ENCODE measurements around the gene ACOXL. TPM values are rescaled to one million over a fixed set of nuclear protein-coding genes. Genes with fewer than 3 reads are reported as not detected.

The ACOXL gene
- total RNA-seq, 1 donor from 2014 or later: 0.23 TPM

DNA sequence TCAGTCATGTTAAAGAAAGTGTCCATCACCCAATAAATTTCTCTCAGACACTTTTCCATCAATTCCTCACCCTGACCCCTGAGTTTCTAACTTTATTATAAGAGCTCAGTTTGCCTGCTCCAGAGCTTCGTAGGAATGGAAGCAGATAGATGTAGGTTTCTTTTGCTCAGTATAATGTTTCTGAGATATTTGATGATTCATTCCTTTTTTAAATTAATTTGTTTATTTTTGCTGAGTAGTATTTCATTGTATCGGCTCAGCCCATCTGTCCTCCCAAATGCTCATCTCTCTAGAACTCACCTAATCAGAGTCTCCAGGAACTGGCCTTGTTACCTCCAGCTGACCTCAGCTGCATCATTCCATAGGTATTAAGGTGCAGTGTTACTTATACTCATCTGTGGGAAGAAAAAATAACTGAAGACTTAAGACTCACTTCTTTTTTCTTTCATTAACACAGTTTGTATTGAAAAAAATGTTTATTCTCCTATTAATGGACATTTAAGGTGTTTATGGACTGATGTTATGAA is 376.4 kb downstream of the ACOXL start:
- H3K79me2 ChIP-seq (ENCODE audit: insufficient read depth, low read length): no peaks in the 10 kb centered on the region
- peaks cover 14% of the 10 kb centered on the region for H3K27me3 Mint-ChIP-seq (ENCODE audit: low read depth, unreplicated experiment)
- DNase-seq (ENCODE audit: low read depth): no peak

DNA sequence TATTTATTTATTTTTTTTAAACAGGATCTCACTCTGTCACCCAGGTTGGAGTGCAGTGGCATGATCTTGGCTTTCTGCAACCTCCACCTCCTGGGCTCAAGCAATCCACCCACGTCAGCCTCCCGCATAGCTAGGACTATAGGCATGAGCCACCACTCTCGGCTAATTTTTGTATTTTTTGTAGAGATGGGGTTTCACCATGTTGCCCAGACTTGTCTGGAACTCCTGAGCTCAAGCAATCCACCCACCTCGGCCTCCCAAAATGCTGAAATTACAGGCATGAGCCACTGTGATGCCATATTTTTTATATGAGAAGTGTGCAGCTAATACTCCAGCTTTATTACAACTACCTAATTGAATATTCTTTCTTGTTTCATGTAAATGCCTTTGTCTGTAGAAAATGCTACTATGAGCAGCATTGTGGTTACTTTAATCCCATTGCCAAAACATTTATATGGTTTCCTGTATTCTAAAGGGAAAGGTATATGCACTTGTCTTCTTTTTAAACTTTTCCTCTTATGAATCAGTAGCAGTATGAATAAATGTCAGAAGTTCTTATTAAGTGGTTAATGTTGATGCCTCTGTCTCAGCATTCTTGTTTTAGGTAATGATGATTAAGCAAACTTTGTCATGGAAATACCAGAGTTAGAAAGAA is 378.9 kb downstream of the ACOXL start:
- Histone ChIP-seq H3K27ac (ENCODE audit: low read depth, low read length) (no peak overlapping the region), H2AFZ (ENCODE audit: low read depth, low read length) (no peak overlapping the region), H3K36me3 (ENCODE audit: insufficient read depth, low read length) (no peaks in the 10 kb centered on the region), H3K27me3 (ENCODE audit: insufficient read depth, low read length) (peaks cover 30% of the 10 kb centered on the region), H3K79me2 (ENCODE audit: insufficient read depth, low read length) (no peaks in the 10 kb centered on the region), H4K20me1 (ENCODE audit: insufficient read depth, low read length) (no peaks in the 10 kb centered on the region), H3K4me3 (ENCODE audit: insufficient read depth, low read depth, low read length) (no peak overlapping the region), H3K9me3 (ENCODE audit: insufficient read depth, low read depth, low read length) (no peaks in the 10 kb centered on the region), H3K9ac (ENCODE audit: low read length) (no peak overlapping the region), H3K4me1 (ENCODE audit: insufficient read depth, low read length) (no peaks in the 10 kb centered on the region), H3K4me2 (ENCODE audit: low read length) (no peak overlapping the region)
- Mint-ChIP-seq H3K4me3 (ENCODE audit: unreplicated experiment) (no peak overlapping the region), H3K9me3 (ENCODE audit: unreplicated experiment) (no peaks in the 10 kb centered on the region), H3K27me3 (ENCODE audit: low read depth, unreplicated experiment) (peaks cover 21% of the 10 kb centered on the region), H3K36me3 (ENCODE audit: low read depth, unreplicated experiment) (no peaks in the 10 kb centered on the region), H3K27ac (ENCODE audit: unreplicated experiment) (no peak overlapping the region), H3K4me1 (ENCODE audit: low read depth, unreplicated experiment) (peaks cover 6% of the 10 kb centered on the region)
- FAIRE-seq (no peak), DNase-seq (ENCODE audit: low read depth) (no peak)
- no peak for TF ChIP-seq CTCF (IDR thresholded peaks at IDR 0.05; ENCODE audit: insufficient read depth, low read depth, low read length)
- TF ChIP-seq EZH2 (IDR thresholded peaks at IDR 0.05; ENCODE audit: insufficient read depth, low read length): no peak

More for the DNA sequence above, 376.4 kb downstream of the ACOXL start:
- Histone ChIP-seq H3K4me2 (ENCODE audit: low read length) (no peak overlapping the region), H3K4me3 (ENCODE audit: insufficient read depth, low read depth, low read length) (no peak overlapping the region), H3K27ac (ENCODE audit: low read depth, low read length) (no peak overlapping the region), H3K36me3 (ENCODE audit: insufficient read depth, low read length) (no peaks in the 10 kb centered on the region), H3K9ac (ENCODE audit: low read length) (no peak overlapping the region), H3K27me3 (ENCODE audit: insufficient read depth, low read length) (peaks cover 12% of the 10 kb centered on the region), H3K9me3 (ENCODE audit: insufficient read depth, low read depth, low read length) (no peaks in the 10 kb centered on the region), H4K20me1 (ENCODE audit: insufficient read depth, low read length) (no peaks in the 10 kb centered on the region), H2AFZ (ENCODE audit: low read depth, low read length) (no peak overlapping the region), H3K4me1 (ENCODE audit: insufficient read depth, low read length) (no peaks in the 10 kb centered on the region)
- Mint-ChIP-seq H3K36me3 (ENCODE audit: low read depth, unreplicated experiment) (no peaks in the 10 kb centered on the region), H3K9me3 (ENCODE audit: unreplicated experiment) (no peaks in the 10 kb centered on the region), H3K4me1 (ENCODE audit: low read depth, unreplicated experiment) (peaks cover 6% of the 10 kb centered on the region), H3K27ac (ENCODE audit: unreplicated experiment) (no peak overlapping the region), H3K4me3 (ENCODE audit: unreplicated experiment) (no peak overlapping the region)
- FAIRE-seq: no peak
- TF ChIP-seq EZH2 (IDR thresholded peaks at IDR 0.05; ENCODE audit: insufficient read depth, low read length): no peak
- TF ChIP-seq CTCF (IDR thresholded peaks at IDR 0.05; ENCODE audit: insufficient read depth, low read depth, low read length): no peak

GRCh38 chr2:111113838-111114237 is 381.5 kb downstream of the ACOXL start:
- DNase-seq (ENCODE audit: low read depth) (no peak), FAIRE-seq (no peak)
- Histone ChIP-seq H3K36me3 (ENCODE audit: insufficient read depth, low read length) (no peaks in the 10 kb centered on the region), H3K27ac (ENCODE audit: low read depth, low read length) (no peak overlapping the region), H3K4me3 (ENCODE audit: insufficient read depth, low read depth, low read length) (no peak overlapping the region), H3K4me1 (ENCODE audit: insufficient read depth, low read length) (peaks cover 18% of the 10 kb centered on the region), H3K4me2 (ENCODE audit: low read length) (no peak overlapping the region), H3K79me2 (ENCODE audit: insufficient read depth, low read length) (no peaks in the 10 kb centered on the region), H3K27me3 (ENCODE audit: insufficient read depth, low read length) (peaks cover 36% of the 10 kb centered on the region), H4K20me1 (ENCODE audit: insufficient read depth, low read length) (no peaks in the 10 kb centered on the region), H2AFZ (ENCODE audit: low read depth, low read length) (no peak overlapping the region), H3K9ac (ENCODE audit: low read length) (no peak overlapping the region), H3K9me3 (ENCODE audit: insufficient read depth, low read depth, low read length) (no peaks in the 10 kb centered on the region)
- Mint-ChIP-seq H3K27me3 (ENCODE audit: low read depth, unreplicated experiment) (peaks cover 24% of the 10 kb centered on the region), H3K27ac (ENCODE audit: unreplicated experiment) (no peak overlapping the region), H3K4me3 (ENCODE audit: unreplicated experiment) (no peak overlapping the region), H3K4me1 (ENCODE audit: low read depth, unreplicated experiment) (peaks cover 11% of the 10 kb centered on the region), H3K36me3 (ENCODE audit: low read depth, unreplicated experiment) (no peaks in the 10 kb centered on the region), H3K9me3 (ENCODE audit: unreplicated experiment) (no peaks in the 10 kb centered on the region)
- no peak for TF ChIP-seq CTCF (IDR thresholded peaks at IDR 0.05; ENCODE audit: insufficient read depth, low read depth, low read length)
- no peak for TF ChIP-seq EZH2 (IDR thresholded peaks at IDR 0.05; ENCODE audit: insufficient read depth, low read length)

All from astrocyte (in vitro differentiated cells and primary cell).